22Rv1 (cell line): ENCODE results near the gene NPEPPS.
"Not testable (repeated sequence)": the region's sequence is repeated elsewhere in the genome, so short reads cannot be mapped to it uniquely, and the experiment has no call there.

Experiments
- CTCF ChIP-seq: fragments of 450-650 bp; IDR thresholded peaks from 2 replicates; pipeline ENCODE4 v1.5.1; 2017; ENCODE audit warnings: mild to moderate bottlenecking
- ZFX ChIP-seq: fragments of 450-650 bp; IDR thresholded peaks from 2 replicates; pipeline ENCODE4 v1.6.1; 2017; ENCODE audit warnings: antibody characterized with exemption, borderline replicate concordance

- TF ChIP-seq CTCF, ZFX: not testable (repeated sequence)
Measured at GRCh38 chr17:47531233-47531820, 419 bp downstream of the NPEPPS start.
